IMR-90 (cell line): Measurements from ENCODE around the gene PAM. TPM values are rescaled to one million over a fixed set of nuclear protein-coding genes. Genes with fewer than 3 reads are reported as not detected.

Experiments used
- ATAC-seq: fragments of 200-7000 bp; cut with Tn5 transposase; 2 replicates; pipeline ENCODE4 v1.9.1; 2020; ENCODE audit warnings: low read depth, mild to moderate bottlenecking, moderate library complexity
- BruUV-seq: library from RNA; stranded (reverse); fragments of 400-500 nt; replicated peaks from 2 replicates; lab custom pipeline; 2021; lab: Mats Ljungman, UMichigan
- CTCF ChIA-PET: fragments of 300-600 bp; formaldehyde crosslinking; extraction: SDS; loops from one replicate; lab custom pipeline; 2021; ENCODE audit warnings: antibody characterized with exemption; lab: Yijun Ruan, JAX
- POLR2A ChIA-PET: fragments of 300-600 bp; sonication (Branson Sonifier 250); formaldehyde crosslinking; loops from one replicate; lab custom pipeline; 2022; ENCODE audit warnings: antibody characterized with exemption; ENCODE audit not compliant: unreplicated experiment; lab: Charles Lee
- DNase-seq: peaks from one replicate; pipeline ENCODE4 v3.0.0; 2013
- H2AFZ ChIP-seq: replicated peaks from 2 replicates; pipeline ENCODE3; 2013; ENCODE audit warnings: low read length, mild to moderate bottlenecking; ENCODE audit not compliant: poor library complexity
- H2AK5ac ChIP-seq: 2 replicates; pipeline ENCODE4 v1.6.1; 2013; ENCODE audit warnings: low read depth, low read length, inconsistent platforms
- H2AK9ac ChIP-seq: replicated peaks from 2 replicates; pipeline ENCODE3; 2013; ENCODE audit warnings: mild to moderate bottlenecking, low read depth, low read length, moderate library complexity; ENCODE audit not compliant: poor library complexity
- H2BK120ac ChIP-seq: 2 replicates; pipeline ENCODE4 v1.6.1; 2013; ENCODE audit warnings: low read depth, low read length, inconsistent platforms
- H2BK15ac ChIP-seq: 3 replicates; pipeline ENCODE4 v1.6.1; 2013; ENCODE audit warnings: low read depth, low read length, inconsistent platforms
- H2BK20ac ChIP-seq: 2 replicates; pipeline ENCODE4 v1.6.1; 2013; ENCODE audit warnings: low read depth, mild to moderate bottlenecking, inconsistent platforms, low read length, moderate library complexity
- H2BK5ac ChIP-seq: 2 replicates; pipeline ENCODE4 v1.6.1; 2013; ENCODE audit warnings: mild to moderate bottlenecking, low read depth, low read length, inconsistent platforms; ENCODE audit not compliant: poor library complexity, severe bottlenecking
- H3K14ac ChIP-seq: replicated peaks from 2 replicates; pipeline ENCODE4 v1.6.1; 2013; ENCODE audit warnings: low read depth, low read length, inconsistent platforms
- H3K18ac ChIP-seq: 2 replicates; pipeline ENCODE4 v1.6.1; 2013; ENCODE audit warnings: low read depth, low read length, control low read depth
- H3K23ac ChIP-seq: 2 replicates; pipeline ENCODE4 v1.6.1; 2013; ENCODE audit warnings: low read depth, low read length, inconsistent platforms
- H3K27ac ChIP-seq: 2 replicates; pipeline ENCODE4 v1.5.1; 2013; ENCODE audit warnings: mild to moderate bottlenecking, control low read depth, low read length; ENCODE audit not compliant: insufficient read depth
- H3K27me3 ChIP-seq: 2 replicates; pipeline ENCODE4 v1.6.1; 2013; ENCODE audit warnings: low read length; ENCODE audit not compliant: control insufficient read depth, insufficient read depth
- H3K36me3 ChIP-seq: 2 replicates; pipeline ENCODE4 v1.6.1; 2013; ENCODE audit warnings: low read length, mixed read lengths; ENCODE audit not compliant: control insufficient read depth, insufficient read depth
- H3K4ac ChIP-seq: 2 replicates; pipeline ENCODE4 v1.6.1; 2013; ENCODE audit warnings: low read depth, low read length, inconsistent platforms
- H3K4me1 ChIP-seq: 2 replicates; pipeline ENCODE4 v1.6.1; 2013; ENCODE audit warnings: low read length, mixed read lengths; ENCODE audit not compliant: control insufficient read depth, insufficient read depth
- H3K4me2 ChIP-seq: 2 replicates; pipeline ENCODE4 v1.6.1; 2013; ENCODE audit warnings: low read depth, mild to moderate bottlenecking, control low read depth, low read length, moderate library complexity
- H3K4me3 ChIP-seq: 2 replicates; pipeline ENCODE4 v1.5.1; 2013; ENCODE audit warnings: low read depth, mild to moderate bottlenecking, control low read depth, low read length, moderate library complexity; ENCODE audit not compliant: insufficient read depth
- H3K56ac ChIP-seq: 2 replicates; pipeline ENCODE4 v1.6.1; 2013; ENCODE audit warnings: low read length, inconsistent platforms; ENCODE audit not compliant: insufficient read depth; ENCODE audit errors: extremely low read depth
- H3K79me1 ChIP-seq, 2 experiments: 2 replicates each; pipeline ENCODE4 v1.6.1; 2013; ENCODE audit warnings: low read length in 2 of 2, inconsistent platforms in 1 of 2, low read depth in 1 of 2
- H3K9ac ChIP-seq: 2 replicates; pipeline ENCODE4 v1.6.1; 2013; ENCODE audit warnings: low read depth, low read length, control low read depth
- H3K9me1 ChIP-seq: 2 replicates; pipeline ENCODE4 v1.6.1; 2013; ENCODE audit warnings: low read length, inconsistent platforms; ENCODE audit not compliant: insufficient read depth
- H3K9me3 ChIP-seq: 2 replicates; pipeline ENCODE4 v1.6.1; 2013; ENCODE audit warnings: low read length; ENCODE audit not compliant: control insufficient read depth, insufficient read depth
- H4K20me1 ChIP-seq: 2 replicates; pipeline ENCODE4 v1.6.1; 2013; ENCODE audit warnings: low read length, inconsistent platforms; ENCODE audit not compliant: insufficient read depth
- H4K5ac ChIP-seq: 2 replicates; pipeline ENCODE4 v1.6.1; 2013; ENCODE audit warnings: mild to moderate bottlenecking, low read depth, low read length, control low read depth
- H4K8ac ChIP-seq, 2 experiments: 2 replicates each; pipeline ENCODE4 v1.6.1; 2013; ENCODE audit warnings: low read depth in 2 of 2, low read length in 2 of 2, control low read depth in 1 of 2, inconsistent platforms in 1 of 2
- H4K91ac ChIP-seq: 2 replicates; pipeline ENCODE4 v1.6.1; 2013; ENCODE audit warnings: low read depth, low read length, inconsistent platforms; ENCODE audit not compliant: insufficient read depth
- BHLHE40 ChIP-seq: fragments of 150-350 bp; IDR thresholded peaks from 2 replicates; pipeline ENCODE4 v1.6.1; 2016; ENCODE audit warnings: mild to moderate bottlenecking, low read depth, low read length
- CEBPB ChIP-seq: IDR thresholded peaks from 2 replicates; pipeline ENCODE4 v1.6.1; 2012; ENCODE audit warnings: low read depth, low read length, improper control_type of control experiment
- CHD1 ChIP-seq: IDR thresholded peaks from 2 replicates; pipeline ENCODE4 v1.6.1; 2012; ENCODE audit warnings: low read depth, low read length, improper control_type of control experiment
- FOS ChIP-seq: fragments of 150-350 bp; IDR thresholded peaks from 2 replicates; pipeline ENCODE4 v1.6.1; 2016; ENCODE audit warnings: low read depth, low read length
- MAFK ChIP-seq: IDR thresholded peaks from 2 replicates; pipeline ENCODE4 v1.6.1; 2012; ENCODE audit warnings: low read depth, low read length, improper control_type of control experiment
- MAZ ChIP-seq: IDR thresholded peaks from 2 replicates; pipeline ENCODE4 v1.6.1; 2012; ENCODE audit warnings: low read depth, mild to moderate bottlenecking, low read length, improper control_type of control experiment, moderate library complexity, borderline replicate concordance
- MXI1 ChIP-seq: IDR thresholded peaks from 2 replicates; pipeline ENCODE4 v1.6.1; 2012; ENCODE audit warnings: low read depth, mild to moderate bottlenecking, low read length, moderate library complexity, borderline replicate concordance
- NFE2L2 ChIP-seq: fragments of 150-350 bp; IDR thresholded peaks from 2 replicates; pipeline ENCODE4 v1.6.1; 2016; ENCODE audit warnings: low read depth, mild to moderate bottlenecking, low read length
- POLR2A ChIP-seq: IDR thresholded peaks from 2 replicates; pipeline ENCODE4 v1.6.1; 2012; ENCODE audit warnings: mild to moderate bottlenecking, low read depth, low read length
- RAD21 ChIP-seq: IDR thresholded peaks from 2 replicates; pipeline ENCODE4 v1.6.1; 2012; ENCODE audit warnings: low read length, improper control_type of control experiment
- RCOR1 ChIP-seq: IDR thresholded peaks from 2 replicates; pipeline ENCODE4 v1.6.1; 2012; ENCODE audit warnings: mild to moderate bottlenecking, low read length, improper control_type of control experiment; ENCODE audit not compliant: insufficient replicate concordance
- RFX5 ChIP-seq: IDR thresholded peaks from 2 replicates; pipeline ENCODE4 v1.8.0; 2012; ENCODE audit warnings: low read depth, mild to moderate bottlenecking, low read length, moderate library complexity
- WGBS, 2 experiments: methylation state at CpG; one replicate each; pipeline versions ENCODE4 v1.1.5 to v1.1.7; 2013; ENCODE audit warnings: missing lambda C conversion rate in 2 of 2; ENCODE audit not compliant: insufficient read length in 1 of 2; ENCODE audit errors: extremely low coverage in 2 of 2; 5-methylcytosine and 5-hydroxymethylcytosine counted together
- dilution Hi-C: fragments of 300-500 bp; cut with HindIII; formaldehyde crosslinking; loops from one replicate; pipeline ENCODE4 v1.14.3; 2018; ENCODE audit warnings: low sequenced_read_pairs; ENCODE audit not compliant: unreplicated experiment
- in situ Hi-C: fragments of 300-500 bp; cut with MboI; formaldehyde crosslinking; loops from 3 replicates; pipeline ENCODE4 v1.14.3; 2019; ENCODE audit warnings: low sequenced_read_pairs, inconsistent platforms, mixed read lengths
- intact Hi-C: fragments of 100-400 bp; cut with micrococcal nuclease; formaldehyde crosslinking; loops from 2 replicates; pipeline ENCODE4 v1.10.0; 2022
- polyA plus RNA-seq, 3 experiments: library from polyadenylated mRNA; depleted of rRNA; stranded (reverse); fragments of >200 nt; gene quantifications; 2 replicates each; pipeline ENCODE4 v1.2.3, GENCODE V29; 2012; ENCODE audit warnings: low replicate concordance in 1 of 3
- total RNA-seq: library from RNA; depleted of rRNA; stranded (reverse); fragments of >200 nt; gene quantifications from 2 replicates; pipeline ENCODE4 v1.2.3, GENCODE V29; 2012
- TF ChIP-seq, protein P1 (sequence below): fragments of 150-350 bp; IDR thresholded peaks from 2 replicates; pipeline ENCODE4 v1.6.1; 2016; ENCODE audit warnings: low read depth, mild to moderate bottlenecking, low read length, moderate library complexity, borderline replicate concordance
- TF ChIP-seq, protein P2 (sequence below): fragments of 150-350 bp; IDR thresholded peaks from 2 replicates; pipeline ENCODE4 v1.6.1; 2017; ENCODE audit warnings: mild to moderate bottlenecking, antibody characterized with exemption, low read length, low read depth

Gene PAM
- total and polyA plus RNA-seq, 2 of the 4 experiments (the other 2 are of a cell fraction): 115 to 179 TPM

DNA sequence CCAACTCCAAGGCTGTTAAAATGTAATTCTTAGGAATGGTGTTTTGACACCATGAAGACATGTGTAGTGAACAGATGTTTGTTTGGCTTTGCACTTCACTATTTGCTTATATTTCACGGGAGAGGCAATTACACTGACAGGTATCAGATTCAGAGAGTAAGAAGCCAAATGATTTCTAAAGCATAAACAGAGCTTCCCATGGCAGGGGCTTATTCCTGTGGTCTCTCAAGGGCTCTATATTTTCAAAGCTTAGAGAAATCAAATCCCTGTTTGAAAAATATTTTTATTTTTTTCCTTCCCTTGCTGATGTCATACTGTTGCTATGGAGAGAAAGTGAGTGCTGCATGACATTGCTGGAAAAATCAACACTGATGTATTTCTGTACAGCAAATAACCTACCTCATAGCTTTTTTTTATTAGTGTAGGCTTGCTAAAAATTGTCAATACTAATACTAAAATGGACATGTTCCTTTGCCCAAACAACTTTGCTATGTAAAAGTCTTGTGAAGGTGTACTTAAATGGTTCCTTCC lies 203.4 kb downstream of the PAM start:
- H2AFZ ChIP-seq: no peak overlapping the region
- intact Hi-C loops: loop anchor here (5.0 kb wide), 1 partner anchor 46 kb away; no protein-coding TSS in a partner anchor
- ATAC-seq: peak; percentile 61

More for the DNA sequence above, 203.4 kb downstream of the PAM start:
- no peak overlapping the region for H3K9ac ChIP-seq
- H3K14ac ChIP-seq: peak overlapping the region; percentile 27; the same call in 1 of the 2 replicates
- in situ Hi-C loops (no loop called here), dilution Hi-C loops (no loop called here)
- BruUV-seq: no TSS peak
- H4K8ac ChIP-seq: peak overlapping the region in 1 of 2 experiments; percentile 53; a peak in 1 of 4 replicates
- no peak overlapping the region for H2AK9ac ChIP-seq
- H4K91ac ChIP-seq: no peak overlapping the region
- ChIA-PET CTCF (interaction anchor here (0.5 to 1.1 kb wide), 2 partner anchors 13 to 174 kb away, joined by 3 read pairs; no protein-coding TSS in a partner anchor), POLR2A (no interaction called here)
- H4K20me1 ChIP-seq: no peaks in the 10 kb centered on the region
- H2BK20ac ChIP-seq: peak overlapping the region; percentile 50; the same call in 1 of the 2 replicates
- H3K27me3 ChIP-seq: no peaks in the 10 kb centered on the region
- no peak overlapping the region for H3K4me3 ChIP-seq
- peak overlapping the region; percentile 21; the same call in 1 of the 2 replicates for H4K5ac ChIP-seq
- peak overlapping the region; percentile 14; the same call in 1 of the 2 replicates for H3K23ac ChIP-seq
- WGBS, 2 experiments: no CpG with 5 or more reads among the region's 1 CpG
- no peak overlapping the region for H2BK15ac ChIP-seq
- H2BK120ac ChIP-seq: peak overlapping the region; percentile 59
- no peaks in the 10 kb centered on the region for H3K9me1 ChIP-seq
- H2BK5ac ChIP-seq: peak overlapping the region; percentile 85
- TF ChIP-seq CHD1: no peak
- no peak for TF ChIP-seq CEBPB
- no peak; the same call in 1 of the 2 replicates for TF ChIP-seq RFX5
- TF ChIP-seq BHLHE40: no peak
- TF ChIP-seq RCOR1: no peak
- peak; percentile 26; the same call in 1 of the 2 replicates for TF ChIP-seq MAFK
- TF ChIP-seq FOS: no peak
- no peak for TF ChIP-seq RAD21
- TF ChIP-seq, protein P1, sequence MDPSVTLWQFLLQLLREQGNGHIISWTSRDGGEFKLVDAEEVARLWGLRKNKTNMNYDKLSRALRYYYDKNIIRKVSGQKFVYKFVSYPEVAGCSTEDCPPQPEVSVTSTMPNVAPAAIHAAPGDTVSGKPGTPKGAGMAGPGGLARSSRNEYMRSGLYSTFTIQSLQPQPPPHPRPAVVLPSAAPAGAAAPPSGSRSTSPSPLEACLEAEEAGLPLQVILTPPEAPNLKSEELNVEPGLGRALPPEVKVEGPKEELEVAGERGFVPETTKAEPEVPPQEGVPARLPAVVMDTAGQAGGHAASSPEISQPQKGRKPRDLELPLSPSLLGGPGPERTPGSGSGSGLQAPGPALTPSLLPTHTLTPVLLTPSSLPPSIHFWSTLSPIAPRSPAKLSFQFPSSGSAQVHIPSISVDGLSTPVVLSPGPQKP: no peak
- no peak for TF ChIP-seq POLR2A
- TF ChIP-seq MAZ: no peak
- no peak for TF ChIP-seq MXI1
- TF ChIP-seq NFE2L2: peak; percentile 65; the same call in 1 of the 2 replicates
- TF ChIP-seq, protein P2, sequence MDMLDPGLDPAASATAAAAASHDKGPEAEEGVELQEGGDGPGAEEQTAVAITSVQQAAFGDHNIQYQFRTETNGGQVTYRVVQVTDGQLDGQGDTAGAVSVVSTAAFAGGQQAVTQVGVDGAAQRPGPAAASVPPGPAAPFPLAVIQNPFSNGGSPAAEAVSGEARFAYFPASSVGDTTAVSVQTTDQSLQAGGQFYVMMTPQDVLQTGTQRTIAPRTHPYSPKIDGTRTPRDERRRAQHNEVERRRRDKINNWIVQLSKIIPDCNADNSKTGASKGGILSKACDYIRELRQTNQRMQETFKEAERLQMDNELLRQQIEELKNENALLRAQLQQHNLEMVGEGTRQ: no peak
- peak overlapping the region; percentile 85; the same call in 1 of the 2 replicates for H3K4me2 ChIP-seq
- H3K18ac ChIP-seq: peak overlapping the region; percentile 87; the same call in 1 of the 2 replicates
- peaks cover 5% of the 10 kb centered on the region for H3K36me3 ChIP-seq
- H2AK5ac ChIP-seq: no peak overlapping the region
- no peak overlapping the region for H3K27ac ChIP-seq
- H3K9me3 ChIP-seq: no peaks in the 10 kb centered on the region
- H3K4ac ChIP-seq: peak overlapping the region; percentile 58; the same call in 1 of the 2 replicates
- peak; percentile 66 for DNase-seq
- H3K56ac ChIP-seq: no peak overlapping the region; the same call in 1 of the 2 replicates
- H3K79me1 ChIP-seq: peaks cover 0 to 9% of the 10 kb centered on the region in 2 experiments; a peak in 2 of 4 replicates
- H3K4me1 ChIP-seq: peaks cover 4% of the 10 kb centered on the region; the same call in 1 of the 2 replicates
